Endothelial cell of umbilical vein (primary cell): ENCODE measurements around the gene KRT84. TPM values are rescaled to one million over a fixed set of nuclear protein-coding genes. Genes with fewer than 3 reads are reported as not detected.

Experiments used
- BruUV-seq: library from RNA; stranded (reverse); fragments of 400-500 nt; replicated peaks from 2 replicates; lab custom pipeline; 2021; lab: Mats Ljungman, UMichigan
- CTCF ChIA-PET: fragments of 300-600, 350-600 bp; sonication (Branson Sonifier 250); formaldehyde crosslinking; loops from one replicate; lab custom pipeline; 2021; ENCODE audit warnings: antibody characterized with exemption, inconsistent platforms; lab: Charles Lee
- POLR2A ChIA-PET: fragments of 300-600, 350-600 bp; sonication (Branson Sonifier 250); formaldehyde crosslinking; loops from one replicate; lab custom pipeline; 2021; ENCODE audit warnings: antibody characterized with exemption, inconsistent platforms; lab: Charles Lee
- DNase-seq: peaks from one replicate; pipeline ENCODE4 v3.0.0-alpha.2; 2011; ENCODE audit warnings: low read depth, low spot score
- FAIRE-seq: peaks from 2 replicates; lab custom pipeline; 2011; peaks lifted over from hg19 to GRCh38; lab: Jason Lieb, UNC
- H2AFZ ChIP-seq: 2 replicates; pipeline ENCODE4 v1.6.0; 2012; ENCODE audit warnings: low read depth, low read length, control low read depth, inconsistent platforms
- H3K27ac ChIP-seq: 2 replicates; pipeline ENCODE4 v1.5.1; 2011; ENCODE audit warnings: low read depth, mild to moderate bottlenecking, control low read depth, low read length, moderate library complexity; ENCODE audit not compliant: insufficient read depth
- H3K27me3 ChIP-seq, 2 experiments: 2 replicates each; pipeline versions ENCODE4 v1.6.0 to v1.6.1; 2011; ENCODE audit warnings: low read length in 2 of 2, mixed read lengths in 1 of 2; ENCODE audit not compliant: control insufficient read depth in 2 of 2, insufficient read depth in 2 of 2
- H3K36me3 ChIP-seq, 2 experiments: 2 replicates in 1 of 2; 3 replicates in 1 of 2; pipeline ENCODE4 v1.5.1; 2011; ENCODE audit warnings: low read length in 2 of 2, mild to moderate bottlenecking in 1 of 2, moderate library complexity in 1 of 2; ENCODE audit not compliant: control insufficient read depth in 2 of 2, insufficient read depth in 2 of 2; ENCODE audit errors: extremely low read depth in 1 of 2
- H3K4me1 ChIP-seq: 3 replicates; pipeline ENCODE4 v1.5.1; 2011; ENCODE audit warnings: mild to moderate bottlenecking, low read length; ENCODE audit not compliant: control insufficient read depth, insufficient read depth; ENCODE audit errors: extremely low read depth
- H3K4me2 ChIP-seq: 2 replicates; pipeline ENCODE4 v1.6.1; 2011; ENCODE audit warnings: low read length, control low read depth, mixed read lengths; ENCODE audit not compliant: insufficient read depth
- H3K4me3 ChIP-seq, 3 experiments: fragments of 200-600 bp in 1 of 3; sonication (generic), shearing (Covaris generic) in 1 of 3; replicated peaks in 1 of 3; 2 replicates each; pipeline ENCODE4 v1.5.1; 2011 to 2016; ENCODE audit warnings: control low read depth in 3 of 3, low read length in 3 of 3, mild to moderate bottlenecking in 2 of 3, inconsistent platforms in 1 of 3, low read depth in 1 of 3, moderate library complexity in 1 of 3; ENCODE audit not compliant: insufficient read depth in 1 of 3
- H3K79me2 ChIP-seq: 2 replicates; pipeline ENCODE4 v1.6.0; 2012; ENCODE audit warnings: low read length, inconsistent platforms; ENCODE audit not compliant: control insufficient read depth, insufficient read depth
- H3K9ac ChIP-seq: replicated peaks from 2 replicates; pipeline ENCODE3; 2011; ENCODE audit warnings: low read length, control low read depth; ENCODE audit not compliant: insufficient read depth; ENCODE audit errors: extremely low read depth
- H3K9me1 ChIP-seq: replicated peaks from 3 replicates; pipeline ENCODE4 v1.6.0; 2011; ENCODE audit warnings: mild to moderate bottlenecking, low read length; ENCODE audit not compliant: control insufficient read depth, insufficient read depth; ENCODE audit errors: extremely low read depth
- H3K9me3 ChIP-seq: replicated peaks from 2 replicates; pipeline ENCODE4 v1.5.1; 2012; ENCODE audit warnings: low read length, inconsistent platforms; ENCODE audit not compliant: control insufficient read depth, insufficient read depth
- H4K20me1 ChIP-seq: replicated peaks from 2 replicates; pipeline ENCODE3; 2011; ENCODE audit warnings: mild to moderate bottlenecking, low read length; ENCODE audit not compliant: control insufficient read depth, insufficient read depth; ENCODE audit errors: extremely low read depth
- CTCF ChIP-seq, 2 donors: IDR thresholded peaks; 1 replicate in 1 of 2; 2 replicates in 1 of 2; pipeline ENCODE4 v1.5.1; 2011; ENCODE audit warnings: low read length in 2 of 2, mild to moderate bottlenecking in 2 of 2, moderate library complexity in 2 of 2, control low read depth in 1 of 2, inconsistent platforms in 1 of 2, low read depth in 1 of 2; ENCODE audit not compliant: insufficient read depth in 1 of 2; ENCODE audit errors: extremely low read depth in 1 of 2
- EZH2 ChIP-seq: IDR thresholded peaks from 2 replicates; pipeline ENCODE4 v1.6.1; 2012; ENCODE audit warnings: borderline replicate concordance, low read depth, mild to moderate bottlenecking, moderate library complexity, low read length, inconsistent platforms; ENCODE audit not compliant: severe bottlenecking
- JUN ChIP-seq: IDR thresholded peaks from 2 replicates; pipeline ENCODE4 v1.6.1; 2011; ENCODE audit warnings: borderline replicate concordance, low read depth; ENCODE audit not compliant: insufficient read length, insufficient read depth
- POLR2A ChIP-seq: IDR thresholded peaks from 2 replicates; pipeline ENCODE4 v1.6.1; 2012; ENCODE audit warnings: low read depth, mild to moderate bottlenecking, control low read depth, low read length
- POLR2AphosphoS5 ChIP-seq: IDR thresholded peaks from 2 replicates; pipeline ENCODE4 v1.6.1; 2012; ENCODE audit warnings: low read depth, mild to moderate bottlenecking, control low read depth, low read length, moderate library complexity; ENCODE audit not compliant: insufficient read depth
- dilution Hi-C: fragments of 300-500 bp; cut with MboI; formaldehyde crosslinking; loops from one replicate; pipeline ENCODE4 v1.15.0; 2019; ENCODE audit warnings: low sequenced_read_pairs; ENCODE audit not compliant: extremely low pct_ligation_motif_present
- intact Hi-C: fragments of 100-400 bp; cut with micrococcal nuclease; formaldehyde crosslinking; loops from one replicate; pipeline ENCODE4 v1.10.0; 2022
- polyA plus RNA-seq, 4 experiments: library from polyadenylated mRNA; depleted of rRNA in 3 of 4; stranded (reverse) in 3 of 4; unstranded in 1 of 4; fragments of >200 nt; gene quantifications; 2 replicates each; pipeline versions ENCODE4 v1.2.1 to v1.2.3, GENCODE V29; 2011 to 2012; ENCODE audit warnings: missing spikeins in 1 of 4
- total RNA-seq: library from RNA; stranded (reverse); gene quantifications from 2 replicates; pipeline ENCODE4 v1.2.3, GENCODE V29; 2021

Gene KRT84
- total and polyA plus RNA-seq, 2 donors (not counting 3 experiments of a cell fraction or from before 2014, with no cell fraction given), result not detected

GRCh38 chr12:52389313-52390207 is 4.1 kb upstream of the KRT84 start:
- Histone ChIP-seq H3K9me1 (no peaks in the 10 kb centered on the region), H3K4me2 (no peak overlapping the region), H3K27ac (no peak overlapping the region), H2AFZ (no peak overlapping the region), H3K36me3 (no peaks in the 10 kb centered on the region), H4K20me1 (no peaks in the 10 kb centered on the region), H3K9ac (no peak overlapping the region), H3K4me1 (no peaks in the 10 kb centered on the region), H3K4me3 (no peak overlapping the region), H3K79me2 (no peaks in the 10 kb centered on the region), H3K27me3 (peaks cover 2 to 4% of the 10 kb centered on the region in 2 experiments), H3K9me3 (no peaks in the 10 kb centered on the region)
- dilution Hi-C loops (no loop called here), intact Hi-C loops (loop anchor here (5.0 kb wide), 1 partner anchor 483 kb away; no protein-coding TSS in a partner anchor)
- POLR2A ChIA-PET, result no interaction called here
- TF ChIP-seq CTCF (IDR thresholded peaks at IDR 0.05; ENCODE audit: extremely low read depth in 1 of 2, insufficient read depth in 1 of 2, low read depth in 1 of 2, low read length in 2 of 2) (no peak), POLR2AphosphoS5 (no peak), JUN (no peak), POLR2A (no peak), EZH2 (no peak)
- FAIRE-seq (no peak), DNase-seq (no peak)
- CTCF ChIA-PET, result interaction anchor here (1.2 to 2.7 kb wide), 3 partner anchors 12 to 481 kb away, joined by 4 to 9 read pairs (median 7); no protein-coding TSS in a partner anchor
- BruUV-seq, result no TSS peak
